Kidney (tissue), 14 donors: ENCODE measurements around the gene NOX5. TPM values are rescaled to one million over a fixed set of nuclear protein-coding genes. Genes with fewer than 3 reads are reported as not detected.

Experiments used
- DNase-seq, 5 donors: peaks; one replicate each; pipeline ENCODE4 v3.0.0-alpha.2; 2013 to 2020
- FAIRE-seq: peaks from 2 replicates; lab custom pipeline; 2012; peaks lifted over from hg19 to GRCh38; lab: Jason Lieb, UNC
- H3K27ac ChIP-seq, 2 donors: one replicate each; pipeline ENCODE4 v1.7.0; 2013; ENCODE audit warnings: low read depth in 2 of 2, low read length in 2 of 2, inconsistent platforms in 1 of 2
- H3K27me3 ChIP-seq: one replicate; pipeline ENCODE4 v1.7.1; 2013; ENCODE audit warnings: low read length, inconsistent platforms; ENCODE audit not compliant: control insufficient read depth, insufficient read depth
- H3K36me3 ChIP-seq, 3 donors: one replicate each; pipeline versions ENCODE4 v1.7.0 to v1.7.1; 2013; ENCODE audit warnings: low read length in 3 of 3, control low read depth in 1 of 3, inconsistent platforms in 1 of 3; ENCODE audit not compliant: insufficient read depth in 3 of 3, control insufficient read depth in 2 of 3
- H3K4me1 ChIP-seq, 3 donors: one replicate each; pipeline versions ENCODE4 v1.7.0 to v1.7.1; 2013; ENCODE audit warnings: low read length in 3 of 3, inconsistent platforms in 1 of 3, low read depth in 1 of 3; ENCODE audit not compliant: control insufficient read depth in 2 of 3, insufficient read depth in 2 of 3
- H3K4me3 ChIP-seq, 3 donors: one replicate each; pipeline versions ENCODE4 v1.7.0 to v1.8.1; 2013; ENCODE audit warnings: low read length in 3 of 3, control low read depth in 1 of 3, inconsistent platforms in 1 of 3
- H3K9ac ChIP-seq, 3 donors: one replicate each; pipeline versions ENCODE4 v1.7.0 to v1.7.1; 2013; ENCODE audit warnings: low read length in 3 of 3, control low read depth in 1 of 3, inconsistent platforms in 1 of 3
- H3K9me3 ChIP-seq, 3 donors: one replicate each; pipeline versions ENCODE4 v1.7.0 to v1.7.1; 2013; ENCODE audit warnings: low read length in 3 of 3, control low read depth in 1 of 3, inconsistent platforms in 1 of 3; ENCODE audit not compliant: control insufficient read depth in 2 of 3, insufficient read depth in 1 of 3
- CTCF ChIP-seq: IDR thresholded peaks from 3 replicates; pipeline ENCODE4 v1.5.1; 2012; ENCODE audit warnings: mild to moderate bottlenecking, moderate library complexity, borderline replicate concordance; ENCODE audit not compliant: insufficient read depth; ENCODE audit errors: extremely low read depth
- intact Hi-C: fragments of 100-400 bp; cut with DNase I; formaldehyde crosslinking; loops from one replicate; pipeline ENCODE4 v1.11.1; 2022
- polyA plus RNA-seq: library from polyadenylated mRNA; stranded (reverse); fragments of 350-450 nt; fragmentation: Illumina TruSeq; extraction: RNeasy Lipid Tissue Mini Kit (QIAGEN cat#74804); gene quantifications from one replicate; pipeline ENCODE4 v1.2.3, GENCODE V29; 2014; ENCODE audit warnings: low read depth, low replicate concordance; ENCODE audit not compliant: insufficient read depth
- total RNA-seq: library from RNA; stranded (reverse); fragmentation: NEBNext Ultra II Directional; extraction: Animal tissue kit (Norgen Biotek cat#: 25700); gene quantifications from one replicate; pipeline ENCODE4 v1.2.1, GENCODE V29; 2021
- donor health status: control.
- donor health status: control.
- donor health status: control.
- donor health status: control.
- donor health status: control.
- donor health status: DM: yes; HTN: yes; CAD: no.
- donor health status: Normal renal cell carcinoma (clear cell type).

Gene NOX5
- total and polyA plus RNA-seq, 2 donors from 2014 or later, result 0.19 to 0.60 TPM

- Histone ChIP-seq H3K9ac (no peak overlapping the region), H3K27me3 (no peaks in the 10 kb centered on the region), H3K27ac (no peak overlapping the region), H3K9me3 (peaks cover 0 to 2% (median 0%) of the 10 kb centered on the region in 3 donors), H3K4me3 (no peak overlapping the region), H3K36me3 (no peaks in the 10 kb centered on the region), H3K4me1 (no peaks in the 10 kb centered on the region)
- intact Hi-C loops, result no loop called here
- DNase-seq, result no peak
- no peak for TF ChIP-seq CTCF
- FAIRE-seq, result no peak
Measured at GRCh38 chr15:68979006-68979405, 35.5 kb upstream of the NOX5 start.

- DNase-seq (no peak), FAIRE-seq (no peak)
- intact Hi-C loops, result no loop called here
- no peak overlapping the region for H3K9ac ChIP-seq
- H3K9me3 ChIP-seq, result peaks cover 0 to 2% (median 0%) of the 10 kb centered on the region in 3 donors
- no peak overlapping the region for H3K27ac ChIP-seq
- TF ChIP-seq CTCF, result no peak
- H3K4me3 ChIP-seq, result no peak overlapping the region
- H3K27me3 ChIP-seq, result no peaks in the 10 kb centered on the region
- no peaks in the 10 kb centered on the region for H3K36me3 ChIP-seq
- no peaks in the 10 kb centered on the region for H3K4me1 ChIP-seq
Measured at GRCh38 chr15:68979816-68980215, 34.7 kb upstream of the NOX5 start.

GRCh38 chr15:68980786-68981185, 33.7 kb upstream of the NOX5 start:
- Histone ChIP-seq H3K4me3 (no peak overlapping the region), H3K4me1 (no peaks in the 10 kb centered on the region), H3K27me3 (no peaks in the 10 kb centered on the region), H3K27ac (no peak overlapping the region), H3K9me3 (peaks cover 0 to 2% (median 0%) of the 10 kb centered on the region in 3 donors), H3K36me3 (no peaks in the 10 kb centered on the region), H3K9ac (no peak overlapping the region)
- intact Hi-C loops, result no loop called here
- no peak for TF ChIP-seq CTCF
- DNase-seq (no peak), FAIRE-seq (no peak)

DNA sequence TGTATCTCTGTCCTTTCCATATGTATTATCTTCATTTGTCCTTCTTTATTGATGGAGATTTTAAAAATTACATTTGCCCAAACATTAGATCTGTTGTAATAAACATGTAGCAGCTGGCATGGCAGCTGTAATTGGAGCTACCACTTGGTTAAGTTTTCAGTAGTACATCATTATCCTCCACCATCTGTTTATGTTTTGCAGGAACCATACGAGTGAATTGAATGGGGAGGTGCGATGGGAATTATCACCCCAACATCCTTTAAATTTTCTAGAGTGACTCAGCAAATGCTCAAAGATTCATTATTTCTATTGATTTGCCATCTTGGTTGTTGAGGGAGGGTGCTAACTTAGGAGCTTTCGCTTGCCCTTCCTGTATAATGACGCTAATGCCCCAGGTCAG, 32.6 kb upstream of the NOX5 start:
- Histone ChIP-seq H3K4me1 (no peaks in the 10 kb centered on the region), H3K9ac (no peak overlapping the region), H3K36me3 (no peaks in the 10 kb centered on the region), H3K9me3 (peaks cover 0 to 2% (median 0%) of the 10 kb centered on the region in 3 donors), H3K4me3 (no peak overlapping the region), H3K27me3 (no peaks in the 10 kb centered on the region), H3K27ac (no peak overlapping the region)
- intact Hi-C loops, result no loop called here
- no peak for FAIRE-seq
- DNase-seq, result no peak
- TF ChIP-seq CTCF, result no peak
